NCI-H146 treated with DMSO at 0.1 percent for 48 hours (cell line): ENCODE measurements around the gene CYP2A7.
"Not testable (repeated sequence)": the region's sequence is repeated elsewhere in the genome, so short reads cannot be mapped to it uniquely, and the experiment has no call there.

Experiments
- DNase-seq: peaks from one replicate; lab custom pipeline; 2025; ENCODE audit not compliant: unreplicated experiment; lab: John Stamatoyannopoulos, UW

The CYP2A7 gene

DNA sequence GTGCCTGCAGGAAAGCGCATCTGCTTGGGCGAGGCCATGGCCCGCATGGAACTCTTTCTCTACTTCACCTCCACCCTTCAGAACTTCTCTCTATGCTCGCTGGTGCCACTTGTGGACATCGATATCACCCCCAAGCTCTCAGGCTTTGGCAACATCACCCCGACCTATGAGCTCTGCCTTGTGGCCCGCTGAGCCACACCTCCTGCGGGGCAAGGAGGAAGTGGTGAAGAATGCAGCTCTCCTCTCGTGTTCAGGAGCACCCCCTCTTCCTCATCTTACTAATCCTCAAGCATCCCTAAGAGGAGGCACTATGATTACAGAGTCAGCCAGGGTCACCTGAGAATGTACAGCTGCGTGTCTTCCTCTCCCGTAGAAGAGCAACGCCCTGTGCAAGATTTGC is 17.9 kb upstream of the CYP2A7 start:
- not testable (repeated sequence) for DNase-seq

DNA sequence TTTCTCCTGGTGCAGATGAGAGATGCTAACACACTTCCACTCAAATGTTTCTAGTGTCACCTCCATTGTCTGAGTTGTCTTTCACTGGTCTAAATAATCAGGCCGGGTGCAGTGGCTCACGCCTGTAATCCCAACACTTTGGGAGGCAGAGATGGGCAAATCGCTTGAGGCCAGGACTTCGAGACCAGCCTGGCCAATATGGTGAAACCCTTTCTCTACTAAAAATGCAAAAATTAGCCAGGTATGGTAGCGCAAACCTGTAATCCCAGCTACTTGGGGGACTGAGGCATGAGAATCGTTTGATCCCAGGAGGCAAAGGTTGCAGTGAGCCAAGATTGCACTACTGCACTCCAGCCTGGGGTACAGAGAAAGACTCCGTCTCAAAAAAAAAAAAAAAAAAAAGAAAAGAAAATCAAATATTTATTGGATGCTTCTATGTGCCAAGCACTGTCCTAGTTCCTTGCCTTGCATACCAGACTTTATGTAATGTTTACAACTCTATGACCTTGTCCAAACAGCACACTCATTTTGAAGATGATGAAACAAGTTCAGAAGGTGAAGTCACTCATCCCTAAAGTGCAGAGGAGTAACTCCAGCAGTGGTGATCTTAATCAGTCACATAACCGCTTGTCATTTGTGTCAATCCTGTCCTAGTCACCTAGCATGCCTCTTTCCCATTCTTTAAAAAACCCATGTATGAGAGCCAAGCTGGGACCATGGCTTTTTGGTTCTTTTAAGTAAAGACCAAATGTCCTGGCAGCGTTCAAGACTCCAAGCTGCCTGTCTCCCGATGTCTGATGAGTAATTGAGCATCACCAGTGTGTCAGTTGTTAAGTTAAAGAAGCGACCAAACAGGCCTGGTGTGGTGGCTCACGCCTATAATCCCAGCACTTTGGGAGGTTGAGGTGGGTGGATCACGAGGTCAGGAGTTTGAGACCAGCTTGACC is 15.1 kb upstream of the CYP2A7 start:
- not testable (repeated sequence) for DNase-seq

- no peak for DNase-seq
Measured at GRCh38 chr19:40896418-40896796, 14.4 kb upstream of the CYP2A7 start.

GRCh38 chr19:40893112-40893511 is 11.1 kb upstream of the CYP2A7 start:
- DNase-seq, result no peak

DNA sequence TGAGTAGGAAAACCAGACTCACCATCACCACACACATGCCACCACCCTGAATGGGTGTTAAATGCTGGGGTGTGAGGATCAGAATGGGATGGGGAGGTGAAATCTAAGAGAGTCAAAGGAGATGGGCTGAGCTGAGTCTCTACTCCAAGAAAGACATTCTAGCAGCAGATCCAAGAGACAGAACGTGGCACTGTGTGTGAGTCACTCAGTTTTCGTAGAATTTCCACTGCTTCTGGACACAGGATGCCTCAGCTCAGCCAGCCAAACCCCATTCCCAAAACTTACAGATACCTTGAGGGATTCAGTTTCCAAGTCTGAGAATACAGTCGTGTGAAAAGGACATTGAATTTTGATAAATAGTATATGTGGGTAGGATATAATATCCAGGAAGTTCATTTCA is 7.3 kb upstream of the CYP2A7 start:
- no peak for DNase-seq

- DNase-seq, result no peak
Measured at GRCh38 chr19:40888191-40888590, 6.2 kb upstream of the CYP2A7 start.

DNA sequence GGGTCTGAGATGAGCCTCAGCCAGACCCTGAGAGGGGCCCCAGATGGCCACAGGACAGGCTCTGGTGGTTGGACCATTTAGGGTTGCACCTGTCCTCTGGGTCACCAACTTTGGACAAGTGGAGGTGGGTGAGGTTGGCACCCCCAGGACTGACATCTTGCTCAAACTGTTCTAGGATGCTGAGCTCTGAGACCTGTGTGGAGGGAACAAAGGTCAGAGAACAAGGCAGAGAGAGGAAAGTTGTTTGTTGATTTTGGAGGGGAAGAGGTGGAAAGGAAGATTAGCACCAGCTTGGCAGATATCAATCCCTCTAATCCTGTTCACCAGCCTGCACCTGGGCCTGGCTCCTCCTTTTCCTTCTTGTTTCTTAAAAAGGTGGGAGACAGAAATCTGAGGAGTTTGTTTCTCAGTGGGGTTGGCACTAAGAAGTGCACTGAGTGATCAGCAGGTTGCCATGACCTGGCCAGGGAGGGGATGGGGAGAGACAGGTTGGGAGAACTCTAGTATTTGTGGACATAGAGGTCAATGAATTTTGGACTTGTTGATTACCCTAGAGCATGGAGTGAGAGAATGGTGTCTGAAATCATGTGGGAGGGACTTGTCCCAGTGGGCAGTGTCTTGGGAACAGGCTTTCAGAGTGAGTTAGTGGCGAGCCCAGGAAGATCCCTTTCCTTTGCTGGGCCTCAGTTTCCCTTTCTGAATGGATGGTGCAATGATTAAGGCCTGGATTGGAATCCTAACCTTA is 2.3 kb upstream of the CYP2A7 start:
- DNase-seq, result not testable (repeated sequence)

GRCh38 chr19:40879349-40879748 is 2.7 kb downstream of the CYP2A7 start:
- DNase-seq, result not testable (repeated sequence)

- DNase-seq, result not testable (repeated sequence)
Measured at GRCh38 chr19:40875526-40875951, 6.5 kb downstream of the CYP2A7 start.

GRCh38 chr19:40874874-40875273 is 7.2 kb downstream of the CYP2A7 start:
- not testable (repeated sequence) for DNase-seq

GRCh38 chr19:40873873-40874272 is 8.2 kb downstream of the CYP2A7 start:
- DNase-seq, result not testable (repeated sequence)

- DNase-seq, result no peak
Measured at GRCh38 chr19:40872209-40872608, 9.8 kb downstream of the CYP2A7 start.

DNA sequence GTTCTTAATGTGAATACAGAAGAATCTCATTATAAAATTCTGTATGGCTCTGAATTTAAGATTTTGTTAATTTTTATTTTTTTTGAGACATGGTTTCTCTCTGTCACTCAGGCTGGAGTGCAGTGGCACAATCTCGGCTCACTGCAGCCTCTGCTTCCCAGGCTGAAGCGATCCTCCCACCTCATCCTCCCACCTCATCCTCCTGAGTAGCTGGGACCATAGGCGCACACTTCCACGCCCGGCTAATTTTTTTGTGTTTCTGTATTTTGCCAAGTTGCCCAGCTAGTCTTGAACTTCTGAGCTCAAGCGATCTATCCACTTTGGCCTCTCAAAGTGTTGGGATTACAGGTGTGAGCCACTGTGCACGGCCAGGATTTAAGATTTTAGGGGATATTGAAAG is 14.3 kb downstream of the CYP2A7 start:
- DNase-seq, result no peak

GRCh38 chr19:40864739-40865496 is 17.1 kb downstream of the CYP2A7 start:
- not testable (repeated sequence) for DNase-seq

DNA sequence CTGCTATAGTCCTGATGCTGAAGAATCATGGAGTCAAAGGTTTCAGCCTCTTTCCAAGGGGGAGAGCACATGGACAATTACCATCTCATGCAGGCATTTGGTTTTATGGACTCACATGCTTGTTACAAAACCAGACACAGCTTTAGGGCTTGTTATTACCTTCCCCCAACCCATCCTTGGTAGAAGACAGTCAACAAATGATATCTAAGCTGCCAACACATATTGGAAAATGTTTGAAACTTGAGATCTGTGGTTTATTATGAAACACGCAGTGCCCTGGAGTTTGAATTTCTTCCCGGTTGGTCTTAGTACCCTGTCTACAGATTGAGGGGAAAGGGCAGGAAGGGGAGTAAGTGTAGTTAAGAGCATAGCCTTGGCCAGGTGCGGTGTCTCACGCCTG is 19.2 kb downstream of the CYP2A7 start:
- no peak for DNase-seq

GRCh38 chr19:40862333-40862732 is 19.7 kb downstream of the CYP2A7 start:
- no peak for DNase-seq

- DNase-seq, result no peak
Measured at GRCh38 chr19:40858109-40858508, 23.9 kb downstream of the CYP2A7 start.

- DNase-seq, result not testable (repeated sequence)
Measured at GRCh38 chr19:40852467-40853152, 29.4 kb downstream of the CYP2A7 start.

- DNase-seq, result not testable (repeated sequence)
Measured at GRCh38 chr19:40850277-40850676, 31.8 kb downstream of the CYP2A7 start, which contains the start of gene CYP2A6. Gene CYP2A6 (minus strand): TSS chr19:40850447. CDS start chr19:40850426, 21 bp downstream.

DNA sequence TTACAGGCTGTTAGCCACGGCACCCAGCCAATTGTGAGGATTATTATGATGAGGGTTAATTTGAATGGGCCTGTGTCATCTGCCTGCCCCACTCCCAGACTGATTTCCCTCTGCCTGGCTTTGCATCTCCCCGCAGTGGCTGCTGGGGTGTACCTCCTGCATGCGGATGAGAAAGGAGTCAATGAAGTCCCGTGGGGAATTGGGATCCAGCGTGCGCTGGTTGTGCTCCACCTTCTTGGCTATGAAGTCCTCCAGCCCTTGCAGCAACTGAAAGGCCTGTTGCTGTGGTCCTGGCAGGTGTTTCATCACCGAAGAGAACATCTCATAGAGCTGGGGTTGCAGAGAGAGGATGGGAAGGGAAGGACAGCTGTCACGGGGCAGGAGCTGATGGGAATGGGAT is 35.3 kb downstream of the CYP2A7 start:
- DNase-seq, result not testable (repeated sequence)
